SU-DHL-6 (cell line): Measurements from ENCODE around the gene SCEL.
"Not testable (repeated sequence)": the region's sequence is repeated elsewhere in the genome, so short reads cannot be mapped to it uniquely, and the experiment has no call there.

Experiments
- H2AFZ ChIP-seq: fragments of 200-600 bp; sonication (generic); 2 replicates; pipeline ENCODE4 v1.6.1; 2014; ENCODE audit warnings: low read depth, mild to moderate bottlenecking, moderate library complexity, mixed read lengths, antibody characterized with exemption, low read length; ENCODE audit not compliant: severe bottlenecking
- H3F3A ChIP-seq: fragments of 200-600 bp; shearing (Covaris generic); 2 replicates; pipeline ENCODE4 v1.6.0; 2016; ENCODE audit warnings: antibody characterized with exemption, mild to moderate bottlenecking; ENCODE audit not compliant: insufficient read depth
- H3K27ac ChIP-seq: fragments of 200-600 bp; sonication (generic); 2 replicates; pipeline ENCODE4 v1.5.1; 2016; ENCODE audit warnings: low read depth, mild to moderate bottlenecking, low read length, moderate library complexity, mixed read lengths
- H3K27me3 ChIP-seq: fragments of 200-600 bp; sonication (generic), shearing (Covaris generic); 2 replicates; pipeline ENCODE4 v1.6.0; 2014; ENCODE audit warnings: mild to moderate bottlenecking, low read length
- H3K36me3 ChIP-seq: fragments of 200-600 bp; sonication (generic); 2 replicates; pipeline ENCODE4 v1.6.1; 2014; ENCODE audit warnings: mild to moderate bottlenecking, low read length, mixed read lengths
- H3K4me2 ChIP-seq: fragments of 300-600, 200-600 bp; shearing (Covaris generic), sonication (generic); 2 replicates; pipeline ENCODE4 v1.6.0; 2014; ENCODE audit warnings: low read length, low read depth, mild to moderate bottlenecking; ENCODE audit not compliant: poor library complexity, severe bottlenecking
- H3K4me3 ChIP-seq: fragments of 200-600 bp; sonication (generic); 2 replicates; pipeline ENCODE4 v1.5.1; 2014; ENCODE audit warnings: antibody characterized with exemption, low read length, mild to moderate bottlenecking, mixed read lengths; ENCODE audit not compliant: insufficient read depth, poor library complexity, severe bottlenecking
- H3K79me2 ChIP-seq: fragments of 200-600 bp; sonication (generic); 2 replicates; pipeline ENCODE4 v1.6.1; 2014; ENCODE audit warnings: mild to moderate bottlenecking, low read length, moderate library complexity; ENCODE audit not compliant: insufficient read depth
- H3K9ac ChIP-seq: fragments of 200-600 bp; sonication (generic); 2 replicates; pipeline ENCODE4 v1.7.0; 2014; ENCODE audit warnings: mild to moderate bottlenecking, low read length
- H3K9me2 ChIP-seq: fragments of 200-600 bp; sonication (generic); replicated peaks from 2 replicates; pipeline ENCODE4 v1.6.1; 2014; ENCODE audit warnings: low read length; ENCODE audit not compliant: insufficient read depth
- H3K9me3 ChIP-seq: fragments of 200-600 bp; sonication (generic); 2 replicates; pipeline ENCODE4 v1.6.1; 2014; ENCODE audit warnings: low read length, mixed read lengths; ENCODE audit not compliant: insufficient read depth
- H4K20me1 ChIP-seq: fragments of 200-600 bp; sonication (generic); 2 replicates; pipeline ENCODE4 v1.6.1; 2014; ENCODE audit warnings: low read depth, mild to moderate bottlenecking, antibody characterized with exemption, low read length, moderate library complexity, mixed read lengths
- CTCF ChIP-seq: fragments of 200-600 bp; sonication (generic); IDR thresholded peaks from one replicate; pipeline ENCODE4 v1.5.1; 2017; ENCODE audit warnings: antibody characterized with exemption, mild to moderate bottlenecking, low read length, moderate library complexity; ENCODE audit not compliant: insufficient read depth, poor library complexity, severe bottlenecking
- EZH2phosphoT487 ChIP-seq: fragments of 200-600 bp; sonication (generic), shearing (Covaris generic); conservative IDR thresholded peaks from 2 replicates; pipeline ENCODE4 v1.6.1; 2018; ENCODE audit warnings: mild to moderate bottlenecking, antibody characterized with exemption, low read length, moderate library complexity, mixed read lengths

SCEL gene

GRCh38 chr13:77515785-77516184 is 19.7 kb upstream of the SCEL start:
- Histone ChIP-seq H3K9me3 (no peaks in the 10 kb centered on the region), H3K4me3 (no peak overlapping the region), H3F3A (no peaks in the 10 kb centered on the region), H3K27ac (no peak overlapping the region), H3K36me3 (no peaks in the 10 kb centered on the region), H4K20me1 (no peaks in the 10 kb centered on the region), H3K27me3 (no peaks in the 10 kb centered on the region), H3K4me2 (no peak overlapping the region), H3K79me2 (no peaks in the 10 kb centered on the region), H3K9me2 (no peaks in the 10 kb centered on the region), H3K9ac (no peak overlapping the region), H2AFZ (no peak overlapping the region)
- TF ChIP-seq EZH2phosphoT487, result no peak

GRCh38 chr13:77516342-77516789 is 19.1 kb upstream of the SCEL start:
- no peaks in the 10 kb centered on the region for H3F3A ChIP-seq
- no peaks in the 10 kb centered on the region for H3K79me2 ChIP-seq
- H3K9me2 ChIP-seq, result no peaks in the 10 kb centered on the region
- H3K4me3 ChIP-seq, result no peak overlapping the region
- H4K20me1 ChIP-seq, result no peaks in the 10 kb centered on the region
- H3K9me3 ChIP-seq, result no peaks in the 10 kb centered on the region
- H3K4me2 ChIP-seq, result no peak overlapping the region
- no peak overlapping the region for H3K27ac ChIP-seq
- H3K27me3 ChIP-seq, result no peaks in the 10 kb centered on the region
- no peaks in the 10 kb centered on the region for H3K36me3 ChIP-seq
- H2AFZ ChIP-seq, result no peak overlapping the region
- H3K9ac ChIP-seq, result no peak overlapping the region
- no peak for TF ChIP-seq EZH2phosphoT487
- TF ChIP-seq CTCF, result no peak

- Histone ChIP-seq H3K79me2 (no peaks in the 10 kb centered on the region), H3K9me3 (no peaks in the 10 kb centered on the region), H3K36me3 (no peaks in the 10 kb centered on the region), H3K9me2 (no peaks in the 10 kb centered on the region), H3K4me3 (no peak overlapping the region), H3K4me2 (no peak overlapping the region), H4K20me1 (no peaks in the 10 kb centered on the region), H3F3A (no peaks in the 10 kb centered on the region), H3K27ac (no peak overlapping the region), H2AFZ (no peak overlapping the region), H3K27me3 (no peaks in the 10 kb centered on the region), H3K9ac (no peak overlapping the region)
- TF ChIP-seq CTCF, result no peak
- TF ChIP-seq EZH2phosphoT487, result no peak
Observed at GRCh38 chr13:77518266-77518665, 17.2 kb upstream of the SCEL start.

GRCh38 chr13:77519396-77519795 is 16.1 kb upstream of the SCEL start:
- H3K27me3 ChIP-seq, H3K4me3 ChIP-seq, H3K27ac ChIP-seq, H3K9me3 ChIP-seq, H3K9me2 ChIP-seq, H3K4me2 ChIP-seq, H3K9ac ChIP-seq, H3K79me2 ChIP-seq, H3K36me3 ChIP-seq, H3F3A ChIP-seq, H4K20me1 ChIP-seq, H2AFZ ChIP-seq: not testable (repeated sequence)
